ENCODE data around the gene PUS7.
"Not testable (repeated sequence)": the region's sequence is repeated elsewhere in the genome, so short reads cannot be mapped to it uniquely, and the experiment has no call there.

The PUS7 gene

GRCh38 chr7:105452085-105452484, 70.0 kb downstream of the PUS7 start:
- no peaks in the 10 kb centered on the region for H4K20me1 ChIP-seq (ENCODE audit: insufficient read depth, low read length)
- TF ChIP-seq EZH2 (IDR thresholded peaks at IDR 0.05; ENCODE audit: borderline replicate concordance, low read length) (no peak), CTCF (IDR thresholded peaks at IDR 0.05; ENCODE audit: low read length) (no peak)

DNA sequence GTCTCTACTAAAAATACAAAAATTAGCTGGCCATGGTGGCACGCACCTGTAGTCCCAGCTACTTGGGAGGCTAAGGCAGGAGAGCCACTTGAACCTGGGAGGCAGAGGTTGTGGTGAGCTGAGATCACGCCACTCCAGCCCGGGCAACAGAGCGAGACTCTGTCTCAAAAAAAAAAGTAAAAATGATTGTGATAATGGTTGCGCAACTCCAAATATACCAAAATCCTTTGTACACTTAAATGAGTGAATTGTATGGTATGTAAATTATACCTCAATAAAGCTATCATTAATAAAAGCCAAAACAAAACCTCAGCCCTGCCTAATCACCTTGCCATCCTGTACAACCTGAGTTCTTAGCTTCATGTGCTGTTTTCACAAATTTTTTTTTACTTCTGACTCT, 71.2 kb downstream of the PUS7 start:
- not testable (repeated sequence) for H2AFZ ChIP-seq (ENCODE audit: low read length); H3F3A ChIP-seq (ENCODE audit: insufficient read depth, low read length); H3K27ac ChIP-seq (ENCODE audit: low read depth, low read length, poor library complexity, severe bottlenecking); H3K9me3 ChIP-seq (ENCODE audit: low read length); H3K36me3 ChIP-seq (ENCODE audit: insufficient read depth, low read length); H3K4me2 ChIP-seq (ENCODE audit: low read length); H3K79me2 ChIP-seq (ENCODE audit: insufficient read depth, low read length); H3K4me3 ChIP-seq (ENCODE audit: low read depth, low read length, poor library complexity, severe bottlenecking); H4K20me1 ChIP-seq (ENCODE audit: insufficient read depth, low read length); H3K9me2 ChIP-seq (ENCODE audit: low read depth, low read length); H3K27me3 ChIP-seq (ENCODE audit: insufficient read depth, low read length); H3K9ac ChIP-seq (ENCODE audit: low read length)
- H3K4me1 ChIP-seq (ENCODE audit: insufficient read depth, low read length, severe bottlenecking): peaks cover 54% of the 10 kb centered on the region

More at GRCh38 chr7:105452085-105452484, 70.0 kb downstream of the PUS7 start:
- no peaks in the 10 kb centered on the region for H3K9me3 ChIP-seq (ENCODE audit: low read length)
- no peak overlapping the region for H3K4me3 ChIP-seq (ENCODE audit: low read depth, low read length, poor library complexity, severe bottlenecking)
- H3K36me3 ChIP-seq (ENCODE audit: insufficient read depth, low read length): peaks cover 4% of the 10 kb centered on the region; the same call in 1 of the 2 replicates
- no peaks in the 10 kb centered on the region for H3K9me2 ChIP-seq (ENCODE audit: low read depth, low read length)
- peak overlapping the region; percentile 49 for H3K27ac ChIP-seq (ENCODE audit: low read depth, low read length, poor library complexity, severe bottlenecking)
- no peaks in the 10 kb centered on the region for H3F3A ChIP-seq (ENCODE audit: insufficient read depth, low read length)
- no peaks in the 10 kb centered on the region for H3K79me2 ChIP-seq (ENCODE audit: insufficient read depth, low read length)
- H3K9ac ChIP-seq (ENCODE audit: low read length): no peak overlapping the region
- H3K4me1 ChIP-seq (ENCODE audit: insufficient read depth, low read length, severe bottlenecking): peaks cover 46% of the 10 kb centered on the region
- no peak overlapping the region for H2AFZ ChIP-seq (ENCODE audit: low read length)
- no peaks in the 10 kb centered on the region for H3K27me3 ChIP-seq (ENCODE audit: insufficient read depth, low read length)
- no peak overlapping the region; the same call in 1 of the 2 replicates for H3K4me2 ChIP-seq (ENCODE audit: low read length)

GRCh38 chr7:105450177-105450861, 71.8 kb downstream of the PUS7 start:
- Histone ChIP-seq H3F3A (ENCODE audit: insufficient read depth, low read length) (0 out of 2 replicates have a peak, but pooled peaks cover under 1% of the 10 kb centered on the region), H3K36me3 (ENCODE audit: insufficient read depth, low read length) (no peaks in the 10 kb centered on the region), H3K9ac (ENCODE audit: low read length) (no peak overlapping the region), H3K9me3 (ENCODE audit: low read length) (no peaks in the 10 kb centered on the region), H3K79me2 (ENCODE audit: insufficient read depth, low read length) (no peaks in the 10 kb centered on the region), H3K27ac (ENCODE audit: low read depth, low read length, poor library complexity, severe bottlenecking) (no peak overlapping the region), H4K20me1 (ENCODE audit: insufficient read depth, low read length) (no peaks in the 10 kb centered on the region), H3K27me3 (ENCODE audit: insufficient read depth, low read length) (no peaks in the 10 kb centered on the region), H3K4me1 (ENCODE audit: insufficient read depth, low read length, severe bottlenecking) (peaks cover 57% of the 10 kb centered on the region), H3K4me2 (ENCODE audit: low read length) (no peak overlapping the region), H2AFZ (ENCODE audit: low read length) (no peak overlapping the region), H3K4me3 (ENCODE audit: low read depth, low read length, poor library complexity, severe bottlenecking) (no peak overlapping the region), H3K9me2 (ENCODE audit: low read depth, low read length) (no peaks in the 10 kb centered on the region)
- no peak for TF ChIP-seq EZH2 (IDR thresholded peaks at IDR 0.05; ENCODE audit: borderline replicate concordance, low read length)
- no peak for TF ChIP-seq CTCF (IDR thresholded peaks at IDR 0.05; ENCODE audit: low read length)

DNA sequence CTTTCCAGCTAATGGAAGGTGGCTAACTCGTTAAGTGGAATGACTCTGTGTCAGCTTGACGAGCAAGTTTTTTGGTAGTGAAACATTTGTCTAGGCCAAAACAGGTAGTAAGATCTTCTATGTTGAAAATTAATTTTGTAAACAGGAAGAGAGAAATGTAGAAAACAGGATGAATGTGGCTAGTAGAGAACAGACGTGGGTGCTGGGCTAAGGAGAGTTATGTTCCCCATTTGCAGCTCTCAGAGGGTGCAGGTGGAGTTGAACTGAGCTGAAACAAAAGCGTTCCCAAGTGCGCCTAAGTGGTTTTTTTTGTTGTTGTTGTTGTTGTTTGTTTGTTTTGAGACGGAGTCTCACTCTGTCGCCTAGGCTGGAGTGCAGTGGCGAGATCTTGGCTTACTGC, 73.9 kb downstream of the PUS7 start:
- H3K4me2 ChIP-seq (ENCODE audit: low read length): peak overlapping the region; percentile 32
- H3K79me2 ChIP-seq (ENCODE audit: insufficient read depth, low read length): no peaks in the 10 kb centered on the region
- TF ChIP-seq CTCF (IDR thresholded peaks at IDR 0.05; ENCODE audit: low read length) (no peak), EZH2 (IDR thresholded peaks at IDR 0.05; ENCODE audit: borderline replicate concordance, low read length) (no peak)
- H3K4me1 ChIP-seq (ENCODE audit: insufficient read depth, low read length, severe bottlenecking): peaks cover 55% of the 10 kb centered on the region
- H3K36me3 ChIP-seq (ENCODE audit: insufficient read depth, low read length): no peaks in the 10 kb centered on the region
- H3K4me3 ChIP-seq (ENCODE audit: low read depth, low read length, poor library complexity, severe bottlenecking): no peak overlapping the region
- peak overlapping the region; percentile 72 for H3K27ac ChIP-seq (ENCODE audit: low read depth, low read length, poor library complexity, severe bottlenecking)
- H3K27me3 ChIP-seq (ENCODE audit: insufficient read depth, low read length): no peaks in the 10 kb centered on the region
- no peaks in the 10 kb centered on the region for H4K20me1 ChIP-seq (ENCODE audit: insufficient read depth, low read length)
- H3K9me3 ChIP-seq (ENCODE audit: low read length): no peaks in the 10 kb centered on the region
- peak overlapping the region; percentile 81 for H2AFZ ChIP-seq (ENCODE audit: low read length)
- 0 out of 2 replicates have a peak, but pooled peaks cover 8% of the 10 kb centered on the region for H3F3A ChIP-seq (ENCODE audit: insufficient read depth, low read length)
- no peaks in the 10 kb centered on the region for H3K9me2 ChIP-seq (ENCODE audit: low read depth, low read length)
- peak overlapping the region; percentile 15; the same call in 1 of the 2 replicates for H3K9ac ChIP-seq (ENCODE audit: low read length)
